HUES64 (cell line): ENCODE measurements around the gene CAVIN4. TPM values are rescaled to one million over a fixed set of nuclear protein-coding genes. Genes with fewer than 3 reads are reported as not detected.

Experiments used
- H3K27ac ChIP-seq: 2 replicates; pipeline ENCODE4 v1.7.0; 2013; ENCODE audit warnings: low read depth, low read length, inconsistent platforms
- H3K27me3 ChIP-seq: 2 replicates; pipeline ENCODE4 v1.6.1; 2013; ENCODE audit warnings: mild to moderate bottlenecking, low read length; ENCODE audit not compliant: insufficient read depth
- H3K36me3 ChIP-seq: 2 replicates; pipeline ENCODE4 v1.6.1; 2013; ENCODE audit warnings: mild to moderate bottlenecking, low read length; ENCODE audit not compliant: insufficient read depth
- H3K4me1 ChIP-seq: 2 replicates; pipeline ENCODE4 v1.6.1; 2013; ENCODE audit warnings: mild to moderate bottlenecking, low read length, moderate library complexity; ENCODE audit not compliant: insufficient read depth
- H3K4me3 ChIP-seq: 2 replicates; pipeline ENCODE4 v1.5.1; 2013; ENCODE audit warnings: mild to moderate bottlenecking, low read length, moderate library complexity
- H3K9ac ChIP-seq: 2 replicates; pipeline ENCODE4 v1.6.1; 2013; ENCODE audit warnings: mild to moderate bottlenecking, low read depth, low read length
- H3K9me3 ChIP-seq: 2 replicates; pipeline ENCODE4 v1.6.1; 2013; ENCODE audit warnings: low read depth, low read length; ENCODE audit not compliant: insufficient read depth
- WGBS: fragments of 150-250, 120-280 bp; methylation state at CpG from one replicate; pipeline ENCODE4 v1.1.7; 2013; ENCODE audit warnings: missing lambda C conversion rate; 5-methylcytosine and 5-hydroxymethylcytosine counted together
- polyA plus RNA-seq, 2 experiments: library from polyadenylated mRNA; stranded (reverse); fragments of 50-300 nt; gene quantifications; one replicate each; pipeline ENCODE4 v1.2.3, GENCODE V29; 2013

CAVIN4 gene, protein sequence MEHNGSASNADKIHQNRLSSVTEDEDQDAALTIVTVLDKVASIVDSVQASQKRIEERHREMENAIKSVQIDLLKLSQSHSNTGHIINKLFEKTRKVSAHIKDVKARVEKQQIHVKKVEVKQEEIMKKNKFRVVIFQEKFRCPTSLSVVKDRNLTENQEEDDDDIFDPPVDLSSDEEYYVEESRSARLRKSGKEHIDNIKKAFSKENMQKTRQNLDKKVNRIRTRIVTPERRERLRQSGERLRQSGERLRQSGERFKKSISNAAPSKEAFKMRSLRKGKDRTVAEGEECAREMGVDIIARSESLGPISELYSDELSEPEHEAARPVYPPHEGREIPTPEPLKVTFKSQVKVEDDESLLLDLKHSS
- 4.5 TPM for polyA plus RNA-seq (2013, experiment 1 of 2)
- polyA plus RNA-seq (2013, experiment 2 of 2), result 4.9 TPM

DNA sequence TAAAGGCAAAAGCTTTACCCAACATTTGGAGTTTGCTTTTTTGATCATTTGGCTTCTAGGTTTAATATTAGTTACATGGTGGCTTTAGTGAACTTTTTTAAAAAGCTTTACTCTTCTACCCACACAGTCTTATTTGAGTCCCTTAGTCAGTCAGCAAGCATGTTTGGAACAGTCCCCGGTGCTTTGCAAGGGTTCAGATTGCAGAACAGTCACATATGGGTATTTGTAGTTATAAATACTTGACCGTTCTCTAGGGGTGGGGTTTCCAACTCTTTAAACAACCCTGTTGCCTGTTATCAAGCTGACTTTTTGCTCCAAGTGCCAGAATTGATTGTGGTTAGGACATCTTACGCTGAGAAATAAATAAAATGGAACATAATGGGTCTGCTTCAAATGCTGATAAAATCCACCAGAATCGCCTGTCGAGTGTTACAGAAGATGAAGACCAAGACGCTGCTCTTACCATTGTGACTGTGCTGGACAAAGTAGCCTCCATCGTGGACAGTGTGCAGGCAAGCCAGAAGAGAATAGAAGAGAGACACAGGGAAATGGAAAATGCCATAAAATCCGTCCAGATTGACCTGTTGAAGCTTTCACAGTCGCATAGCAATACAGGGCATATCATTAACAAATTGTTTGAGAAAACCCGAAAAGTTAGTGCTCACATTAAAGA, at the start of gene CAVIN4:
CAVIN4 (plus strand) TSS at position 304 of the 673 bp plus-strand sequence; CDS start at position 369, 65 bp downstream.
- Histone ChIP-seq H3K9ac (no peak within 1 kb of the TSS), H3K9me3 (no peaks in the 10 kb centered on the region), H3K36me3 (peaks cover 93% of the 10 kb centered on the region), H3K27ac (no peak within 1 kb of the TSS), H3K4me3 (no peak within 1 kb of the TSS), H3K27me3 (no peaks in the 10 kb centered on the region), H3K4me1 (no peaks in the 10 kb centered on the region)
- 95% methylated on average over 10 of the region's 10 CpGs for WGBS

DNA sequence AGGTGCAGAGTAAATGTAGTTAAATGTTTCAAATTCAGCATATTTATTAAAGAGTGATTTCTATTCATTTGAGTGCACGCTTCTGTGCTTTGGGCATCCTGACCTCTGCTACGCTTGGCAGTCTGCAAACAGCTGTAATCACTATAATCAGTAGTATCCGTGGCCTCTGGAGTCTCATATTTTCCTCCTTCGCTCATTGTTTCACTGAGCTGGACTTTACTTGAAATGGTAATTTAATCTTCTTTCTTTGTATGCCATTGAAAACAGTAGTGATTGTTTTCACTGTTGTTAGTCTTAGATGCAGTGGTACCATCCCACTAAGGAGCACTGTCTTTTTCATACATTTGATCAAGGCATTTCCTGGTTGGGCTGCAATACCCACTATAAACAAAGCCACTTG, 43.5 kb upstream of the CAVIN4 start:
- H3K27ac ChIP-seq, result no peak overlapping the region
- no peaks in the 10 kb centered on the region for H3K9me3 ChIP-seq
- no peaks in the 10 kb centered on the region for H3K27me3 ChIP-seq
- no peak overlapping the region for H3K4me3 ChIP-seq
- no peak overlapping the region for H3K9ac ChIP-seq
- no peaks in the 10 kb centered on the region for H3K4me1 ChIP-seq
- H3K36me3 ChIP-seq, result peaks cover 40% of the 10 kb centered on the region
- 95% methylated on average over 4 of the region's 4 CpGs for WGBS

DNA sequence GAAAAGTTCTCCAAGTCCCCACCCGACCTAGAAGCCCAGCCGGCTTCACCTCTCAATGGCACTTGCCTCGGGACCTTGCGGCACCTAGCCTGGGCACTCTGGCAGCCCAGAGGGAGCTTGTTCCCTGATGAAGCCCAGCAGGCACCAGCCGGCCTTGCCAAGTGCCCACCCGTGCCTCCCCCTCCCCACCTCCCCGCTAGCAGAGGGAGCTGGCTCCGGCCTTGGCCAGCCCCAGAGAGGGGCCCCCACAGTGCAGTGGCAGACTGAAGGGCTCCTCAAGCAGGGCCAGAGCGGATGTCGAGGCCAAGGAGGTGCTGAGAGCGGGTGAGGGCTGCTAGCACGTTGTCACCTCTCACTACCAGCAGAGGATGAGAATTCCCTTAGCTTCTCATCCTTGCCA, 37.6 kb upstream of the CAVIN4 start:
- Histone ChIP-seq H3K4me3 (no peak overlapping the region), H3K9me3 (peaks cover 21% of the 10 kb centered on the region), H3K27me3 (no peaks in the 10 kb centered on the region), H3K9ac (no peak overlapping the region), H3K36me3 (peaks cover 88% of the 10 kb centered on the region), H3K27ac (no peak overlapping the region), H3K4me1 (no peaks in the 10 kb centered on the region)
- 97% methylated on average over 12 of the region's 12 CpGs for WGBS

DNA sequence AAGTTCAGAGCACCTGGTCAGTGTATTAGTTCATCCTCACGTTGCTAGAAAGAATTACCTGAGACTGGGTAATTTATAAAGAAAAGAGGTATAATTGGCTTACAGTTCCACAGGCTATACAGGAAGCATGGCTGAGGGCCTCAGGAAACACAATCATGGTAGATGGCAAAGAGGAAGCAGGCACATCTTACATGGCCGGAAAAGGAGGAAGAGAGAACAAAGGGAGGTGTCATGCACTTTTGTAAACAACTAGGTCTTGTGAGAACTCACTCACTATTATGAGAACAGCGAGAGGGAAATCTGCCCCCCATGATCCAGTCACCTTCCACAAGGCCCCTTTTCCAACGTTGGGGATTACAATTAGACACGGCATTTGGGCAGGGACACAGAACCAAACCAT, 28.8 kb upstream of the CAVIN4 start:
- no peak overlapping the region for H3K9ac ChIP-seq
- H3K27me3 ChIP-seq, result no peaks in the 10 kb centered on the region
- peaks cover 10% of the 10 kb centered on the region for H3K9me3 ChIP-seq
- no peak overlapping the region for H3K27ac ChIP-seq
- no peaks in the 10 kb centered on the region for H3K4me1 ChIP-seq
- 94% methylated on average over 5 of the region's 5 CpGs for WGBS
- no peak overlapping the region for H3K4me3 ChIP-seq
- H3K36me3 ChIP-seq, result peaks cover 99% of the 10 kb centered on the region

DNA sequence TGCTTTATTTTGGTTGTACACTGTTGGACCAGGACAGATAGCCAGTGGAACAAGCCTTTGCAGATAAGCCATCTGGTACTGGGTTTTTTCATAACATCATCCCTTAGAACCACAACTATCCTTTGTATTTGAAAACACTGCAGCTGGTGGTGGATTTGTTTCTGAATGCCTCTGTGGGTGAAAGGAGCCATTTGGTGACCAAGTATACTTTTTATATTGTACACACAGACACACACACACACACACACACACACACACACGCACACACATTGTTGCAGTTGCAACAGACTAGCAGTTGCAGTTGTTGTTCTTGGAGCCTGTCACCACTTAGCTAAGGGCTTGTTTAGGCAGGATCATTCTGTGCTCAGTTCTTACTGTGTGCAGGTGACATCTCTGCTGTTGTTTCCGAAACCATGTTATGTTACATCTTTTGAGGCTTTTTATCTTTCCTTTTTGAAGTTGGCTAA, 22.9 kb upstream of the CAVIN4 start:
- no peak overlapping the region for H3K9ac ChIP-seq
- no peak overlapping the region for H3K4me3 ChIP-seq
- no peaks in the 10 kb centered on the region for H3K9me3 ChIP-seq
- H3K27ac ChIP-seq, result no peak overlapping the region
- H3K36me3 ChIP-seq, result peaks cover 83% of the 10 kb centered on the region
- H3K4me1 ChIP-seq, result no peaks in the 10 kb centered on the region
- WGBS, result 76% methylated on average over 2 of the region's 2 CpGs
- no peaks in the 10 kb centered on the region for H3K27me3 ChIP-seq

DNA sequence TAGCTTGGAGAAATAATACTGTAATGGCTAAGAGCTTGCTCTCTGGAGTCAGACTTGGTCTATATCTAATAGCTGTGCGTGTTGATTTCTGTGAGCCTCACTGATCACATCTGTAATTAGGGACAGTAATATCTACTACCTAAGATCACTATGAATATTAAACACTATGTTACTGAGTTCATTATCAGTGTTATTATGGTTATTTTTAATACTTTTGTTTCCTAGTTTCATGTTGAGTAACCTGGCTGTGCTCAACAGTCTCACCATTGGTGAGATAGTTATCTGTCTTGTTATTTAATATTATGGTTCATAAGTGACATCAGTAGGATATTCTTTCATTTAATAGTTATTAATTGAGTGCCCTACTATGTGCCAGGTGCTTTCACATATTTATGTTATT, 22.4 kb upstream of the CAVIN4 start:
- 100% methylated on average over 1 of the region's 1 CpG for WGBS
- Histone ChIP-seq H3K36me3 (peaks cover 83% of the 10 kb centered on the region), H3K27ac (no peak overlapping the region)

DNA sequence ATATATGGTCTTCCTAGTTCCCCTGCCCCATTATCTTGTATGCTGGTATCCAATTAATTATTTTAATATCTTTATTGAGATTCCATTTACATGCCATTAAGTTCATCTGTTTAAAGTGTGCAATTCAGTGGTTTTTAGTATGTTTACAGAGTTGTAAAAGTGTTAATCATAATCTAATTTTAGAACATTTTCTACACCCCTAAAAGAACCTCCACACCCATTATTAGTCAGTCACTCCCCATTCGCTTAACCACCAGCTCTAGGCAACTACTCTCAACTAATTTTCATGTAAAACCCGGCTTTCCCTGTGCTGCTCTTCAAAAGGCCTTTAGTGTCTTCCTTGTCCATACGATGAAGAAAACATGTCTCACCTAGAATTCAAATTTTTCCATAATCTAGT, 20.8 kb upstream of the CAVIN4 start:
- H3K27ac ChIP-seq, result no peak overlapping the region
- WGBS, result 93% methylated on average over 3 of the region's 3 CpGs

More for the DNA sequence above, 22.4 kb upstream of the CAVIN4 start:
- no peaks in the 10 kb centered on the region for H3K9me3 ChIP-seq
- H3K9ac ChIP-seq, result no peak overlapping the region
- no peak overlapping the region for H3K4me3 ChIP-seq
- H3K27me3 ChIP-seq, result no peaks in the 10 kb centered on the region
- H3K4me1 ChIP-seq, result no peaks in the 10 kb centered on the region

DNA sequence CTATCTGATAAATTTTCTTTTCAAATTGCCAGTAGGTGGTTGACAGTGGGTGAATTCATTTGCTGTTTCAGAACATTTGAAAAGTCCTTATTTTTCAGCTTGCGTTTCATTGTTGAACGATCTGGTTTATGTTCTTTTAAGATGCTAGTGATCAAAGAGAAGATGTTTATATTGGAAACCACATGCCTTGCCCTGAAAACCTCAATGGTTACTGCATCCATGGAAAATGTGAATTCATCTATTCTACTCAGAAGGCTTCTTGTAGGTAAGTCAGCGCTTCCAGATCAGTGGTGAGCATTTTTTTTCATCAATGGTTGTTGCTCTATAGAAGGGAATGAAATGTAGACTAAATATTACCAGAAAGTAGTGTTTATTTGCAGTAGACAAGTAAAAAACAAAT, 16.6 kb upstream of the CAVIN4 start:
- H3K4me1 ChIP-seq, result no peaks in the 10 kb centered on the region
- H3K4me3 ChIP-seq, result no peak overlapping the region
- 95% methylated on average over 3 of the region's 3 CpGs for WGBS
- H3K9me3 ChIP-seq, result no peaks in the 10 kb centered on the region
- no peaks in the 10 kb centered on the region for H3K27me3 ChIP-seq
- peak overlapping the region; percentile 18; the same call in 1 of the 2 replicates for H3K27ac ChIP-seq
- H3K9ac ChIP-seq, result no peak overlapping the region
- H3K36me3 ChIP-seq, result peaks cover 80% of the 10 kb centered on the region

More for the DNA sequence above, 20.8 kb upstream of the CAVIN4 start:
- no peaks in the 10 kb centered on the region for H3K27me3 ChIP-seq
- no peaks in the 10 kb centered on the region for H3K9me3 ChIP-seq
- peaks cover 81% of the 10 kb centered on the region for H3K36me3 ChIP-seq
- no peak overlapping the region for H3K4me3 ChIP-seq
- no peaks in the 10 kb centered on the region for H3K4me1 ChIP-seq
- no peak overlapping the region for H3K9ac ChIP-seq

DNA sequence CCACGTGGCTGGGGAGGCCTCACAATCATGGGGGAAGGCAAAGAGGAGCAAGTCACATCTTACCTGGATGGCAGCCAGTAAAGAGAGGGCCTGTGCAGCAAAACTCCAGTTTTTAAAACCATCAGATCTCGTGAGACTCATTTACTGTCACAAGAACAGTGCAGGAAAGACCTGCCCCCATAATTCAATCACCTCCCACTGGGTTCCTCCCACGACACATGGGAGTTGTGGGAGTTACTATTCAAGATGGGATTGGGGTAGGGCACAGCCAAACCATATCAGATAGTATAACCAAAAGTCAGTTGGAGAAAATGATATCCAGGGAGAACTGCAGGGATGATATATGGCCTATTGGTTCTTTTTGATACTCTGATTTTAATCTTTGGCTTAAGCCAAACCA, 10.0 kb upstream of the CAVIN4 start:
- no peaks in the 10 kb centered on the region for H3K9me3 ChIP-seq
- no peak overlapping the region for H3K9ac ChIP-seq
- H3K36me3 ChIP-seq, result peaks cover 77% of the 10 kb centered on the region
- WGBS, result 90% methylated on average over 2 of the region's 3 CpGs
- H3K27ac ChIP-seq, result no peak overlapping the region
- H3K4me1 ChIP-seq, result no peaks in the 10 kb centered on the region
- no peak overlapping the region for H3K4me3 ChIP-seq
- no peaks in the 10 kb centered on the region for H3K27me3 ChIP-seq

DNA sequence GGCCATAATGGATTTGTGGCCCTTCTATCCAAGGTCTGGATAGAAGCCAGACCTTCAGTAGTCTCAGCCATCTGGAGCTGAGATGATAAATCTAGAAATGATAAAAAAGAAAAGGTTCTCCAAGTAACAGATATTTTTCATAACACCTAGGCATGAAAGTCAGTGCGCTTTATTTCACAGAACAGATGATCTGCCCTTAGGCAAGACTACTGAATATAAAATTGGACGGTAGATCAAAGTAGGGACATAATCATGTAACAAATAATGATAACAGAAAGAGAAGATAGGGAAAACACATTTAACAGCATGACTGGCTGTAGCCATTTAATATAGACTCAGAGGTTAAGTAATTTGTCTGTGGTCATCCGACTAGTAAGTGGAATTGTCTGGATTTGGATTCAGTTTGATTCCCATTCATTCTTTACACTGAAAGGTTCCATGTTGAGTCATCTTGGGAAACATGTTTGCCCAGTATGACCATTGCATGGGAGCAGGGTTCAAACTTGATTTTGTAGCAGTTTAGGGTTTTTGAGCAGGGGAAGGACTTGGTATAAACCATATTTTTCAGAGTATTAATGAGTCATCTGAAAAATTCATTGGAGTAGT, 4.1 kb upstream of the CAVIN4 start:
- Histone ChIP-seq H3K36me3 (peaks cover 83% of the 10 kb centered on the region), H3K9ac (no peak overlapping the region), H3K4me1 (no peaks in the 10 kb centered on the region), H3K27ac (no peak overlapping the region), H3K27me3 (no peaks in the 10 kb centered on the region), H3K4me3 (no peak overlapping the region), H3K9me3 (no peaks in the 10 kb centered on the region)
- 94% methylated on average over 3 of the region's 3 CpGs for WGBS

DNA sequence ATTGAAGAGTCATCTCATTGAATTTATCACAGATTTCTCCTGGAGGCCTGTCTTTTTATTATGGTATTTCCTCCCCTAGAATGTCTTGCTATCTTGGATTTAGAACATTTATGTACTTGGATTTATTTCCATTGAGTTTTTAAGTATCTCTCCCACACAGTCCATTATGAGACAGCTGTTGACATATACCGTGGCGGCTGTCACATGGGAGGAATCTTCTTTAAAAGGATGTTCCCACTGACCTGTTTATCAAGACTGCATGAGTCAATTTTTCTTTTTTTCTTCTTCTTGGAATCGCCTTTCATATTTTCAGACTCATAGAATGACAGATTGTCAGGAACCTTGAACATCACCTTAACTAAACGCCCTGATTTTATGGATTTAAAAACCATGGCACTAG, 2.9 kb upstream of the CAVIN4 start:
- Histone ChIP-seq H3K9me3 (no peaks in the 10 kb centered on the region), H3K9ac (no peak overlapping the region), H3K27me3 (no peaks in the 10 kb centered on the region), H3K36me3 (peaks cover 81% of the 10 kb centered on the region), H3K4me1 (no peaks in the 10 kb centered on the region), H3K4me3 (no peak overlapping the region), H3K27ac (no peak overlapping the region)
- WGBS, result 72% methylated on average over 4 of the region's 4 CpGs
